T47D (cell line): ENCODE data around the gene NUP107.

Source experiments
- DNase-seq, 2 experiments: peaks; one replicate each; pipeline versions ENCODE4 v3.0.0 to v3.0.0-alpha.2; 2011 to 2012; ENCODE audit warnings: low read depth in 1 of 2, low spot score in 1 of 2
- JUND ChIP-seq: IDR thresholded peaks from 2 replicates; pipeline ENCODE4 v1.6.1; 2012; ENCODE audit warnings: low read depth
- in situ Hi-C: cut with HindIII; loops from 2 replicates; pipeline ENCODE4 v1.10.0; 2016; ENCODE audit warnings: low sequenced_read_pairs, low pct_unique_long_range_greater_than_20kb

Gene NUP107

DNA sequence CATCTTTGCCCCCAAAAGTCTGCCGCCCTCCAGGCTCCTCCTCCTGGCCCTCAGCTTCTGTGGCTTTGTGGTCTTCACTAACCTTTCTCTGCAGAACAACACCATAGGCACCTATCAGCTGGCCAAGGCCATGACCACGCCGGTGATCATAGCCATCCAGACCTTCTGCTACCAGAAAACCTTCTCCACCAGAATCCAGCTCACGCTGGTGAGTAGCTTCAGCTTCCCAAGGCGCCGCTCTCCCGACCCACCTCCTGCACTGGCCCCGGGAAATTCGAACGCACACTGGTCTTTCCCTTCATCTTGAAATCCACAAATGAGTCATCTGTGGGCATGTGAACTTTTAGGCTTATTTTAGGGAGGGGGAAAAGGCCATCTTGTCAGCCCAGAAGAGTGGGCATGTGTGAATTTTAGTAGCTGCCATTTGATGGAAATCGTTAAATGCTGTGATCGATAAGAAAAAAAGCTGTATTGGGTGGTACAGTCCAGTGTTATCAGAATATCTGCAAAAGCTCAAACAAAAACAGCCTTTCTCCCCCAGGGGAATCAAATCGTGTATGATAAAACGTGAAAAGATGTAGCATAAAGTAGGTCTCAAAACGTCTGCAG, 59.9 kb downstream of the NUP107 start:
- TF ChIP-seq JUND = no peak
- in situ Hi-C loops = no loop called here
- peak; percentile 46 to 53 for DNase-seq

DNA sequence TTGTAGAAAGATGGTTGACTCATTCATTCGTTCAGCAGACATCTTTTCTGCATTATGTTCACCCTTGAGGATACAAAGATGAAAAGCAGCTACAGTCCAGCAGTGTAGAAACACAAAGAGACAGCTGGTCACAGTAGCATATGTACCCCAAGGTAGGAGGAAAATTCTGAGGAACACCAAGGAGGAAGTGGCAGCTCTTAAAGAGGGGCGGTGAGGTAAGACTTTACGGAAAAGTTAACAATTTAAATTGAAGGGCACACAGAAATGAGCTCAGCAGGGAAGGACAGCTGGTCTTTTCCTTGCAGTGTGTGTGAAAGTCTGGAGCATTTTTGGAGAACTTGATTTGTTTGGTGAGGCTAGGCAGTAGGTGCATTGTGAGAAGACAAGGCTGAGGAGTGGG, 62.7 kb downstream of the NUP107 start:
- DNase-seq = no peak
- in situ Hi-C loops = no loop called here
- TF ChIP-seq JUND = no peak

DNA sequence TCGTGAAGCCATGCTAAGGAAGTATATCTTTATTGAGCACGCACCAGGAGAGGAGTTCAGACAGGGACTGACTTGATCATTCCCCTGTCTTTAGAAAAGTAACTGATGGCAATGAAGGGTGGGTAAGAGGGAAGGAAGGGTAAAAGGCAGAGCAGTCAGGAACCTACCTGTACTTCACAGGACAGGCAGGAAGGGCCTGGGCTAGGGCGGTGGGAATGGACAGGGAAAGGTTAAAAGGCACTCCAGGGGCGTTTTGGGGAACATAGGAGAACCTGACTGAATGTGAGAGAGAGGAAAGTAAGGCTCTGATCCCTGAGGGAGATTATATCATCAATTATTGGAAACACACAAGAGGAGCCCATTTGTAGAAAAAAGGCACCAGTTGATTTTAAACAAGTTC, 63.1 kb downstream of the NUP107 start:
- DNase-seq = no peak
- no peak for TF ChIP-seq JUND
- in situ Hi-C loops = no loop called here

DNA sequence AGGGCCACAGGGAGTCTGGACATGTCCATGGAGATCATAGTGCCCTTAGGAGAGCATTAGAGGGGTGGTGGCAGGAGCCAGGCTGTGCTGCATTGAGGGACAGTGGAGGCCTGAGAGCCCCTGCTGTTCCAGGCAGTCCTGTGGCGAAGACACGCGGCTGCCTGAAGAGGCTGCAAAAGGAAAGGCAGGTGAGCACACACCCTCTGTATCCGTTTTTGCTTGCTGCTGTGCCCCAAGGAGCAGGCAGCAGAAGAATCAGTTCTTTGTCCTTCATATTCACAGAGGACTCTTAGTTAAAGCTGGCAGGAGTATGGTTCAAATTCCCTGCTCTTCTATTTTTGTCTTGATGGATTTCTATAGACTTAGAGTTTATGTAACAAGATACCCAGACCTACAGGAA, 63.7 kb downstream of the NUP107 start:
- TF ChIP-seq JUND = no peak
- no peak for DNase-seq
- in situ Hi-C loops = no loop called here

DNA sequence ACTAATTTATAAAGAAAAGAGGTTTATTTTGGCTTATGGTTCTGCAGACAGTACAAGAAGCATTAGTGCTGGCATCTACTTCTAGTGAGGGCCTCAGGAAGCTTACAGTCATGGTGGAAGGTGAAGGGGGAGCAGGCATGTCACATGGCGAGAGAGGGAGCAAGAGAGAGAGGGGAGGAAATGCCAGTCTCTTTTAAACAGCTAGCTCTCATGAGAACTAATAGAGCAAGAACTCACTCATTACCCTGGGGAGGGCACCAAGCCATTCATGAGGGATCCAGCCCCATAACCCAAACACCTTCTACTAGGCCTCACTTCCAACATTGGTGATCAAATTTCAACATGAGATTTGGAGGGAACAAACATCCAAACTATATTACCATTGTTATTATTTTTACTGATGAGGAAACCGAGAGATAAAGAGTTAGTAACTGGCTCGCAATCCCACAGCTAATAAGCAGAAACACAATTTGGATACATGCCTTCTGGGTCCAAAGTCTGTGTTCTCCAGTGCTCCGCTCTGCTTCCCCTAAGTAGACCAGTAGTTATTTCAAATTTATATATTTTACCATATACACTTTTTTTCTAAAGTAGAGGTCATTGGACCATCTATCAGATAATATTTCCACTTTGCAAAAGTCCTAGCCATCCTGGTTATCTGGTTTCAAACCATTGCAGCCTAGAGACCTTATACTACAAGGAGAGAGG, 68.9 kb downstream of the NUP107 start:
- TF ChIP-seq JUND = no peak
- DNase-seq = no peak
- in situ Hi-C loops = no loop called here

DNA sequence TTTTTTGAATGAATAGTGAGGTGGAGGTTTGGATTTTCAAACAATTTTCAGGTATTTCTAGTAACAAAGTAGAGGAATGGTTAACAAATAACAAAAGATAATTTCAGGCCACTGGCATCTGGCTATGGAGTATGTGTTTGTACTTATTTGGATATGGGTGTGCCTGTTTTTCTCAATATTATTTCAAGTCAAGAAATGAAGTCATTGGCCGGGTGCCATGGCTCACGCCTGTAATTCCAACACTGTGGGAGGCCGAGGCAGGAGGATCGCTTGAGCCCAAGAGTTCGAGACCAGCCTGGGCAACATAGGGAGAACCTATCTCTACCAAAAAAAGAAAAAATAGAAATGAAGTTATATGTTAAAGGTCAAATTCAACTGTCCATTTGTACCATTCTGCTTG, 73.1 kb downstream of the NUP107 start:
- TF ChIP-seq JUND = no peak
- in situ Hi-C loops = no loop called here
- DNase-seq = no peak

DNA sequence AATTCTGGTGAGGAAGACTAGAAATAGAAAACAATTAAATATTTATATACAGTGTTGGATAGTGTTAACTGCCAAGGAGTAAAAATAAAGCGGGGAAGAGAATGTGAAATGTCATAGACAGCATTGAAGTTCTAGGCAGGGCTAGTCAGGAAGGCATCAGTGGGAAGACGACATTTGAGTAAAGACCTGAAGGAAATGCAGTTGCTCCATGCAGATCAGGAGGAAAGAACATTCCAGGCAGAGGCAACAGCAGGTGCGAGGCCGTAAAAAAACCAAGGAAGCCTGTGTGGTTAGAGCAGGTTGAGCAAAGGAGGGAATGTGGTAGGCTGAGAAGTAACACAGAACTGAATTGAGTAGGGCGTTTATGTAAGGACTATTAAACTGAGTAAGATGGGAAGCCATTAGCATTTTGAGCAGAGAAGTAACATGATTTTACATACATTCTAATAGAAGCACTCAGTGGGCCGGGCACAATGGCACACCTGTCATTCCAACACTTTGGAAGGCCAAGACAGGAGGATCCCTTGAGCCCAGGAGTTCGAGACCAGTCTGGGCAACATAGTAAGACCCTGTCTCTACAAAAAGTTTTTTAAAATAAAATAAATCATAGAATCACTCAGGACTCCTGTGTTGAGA, 74.1 kb downstream of the NUP107 start:
- no peak for TF ChIP-seq JUND
- DNase-seq = no peak
- in situ Hi-C loops = no loop called here

DNA sequence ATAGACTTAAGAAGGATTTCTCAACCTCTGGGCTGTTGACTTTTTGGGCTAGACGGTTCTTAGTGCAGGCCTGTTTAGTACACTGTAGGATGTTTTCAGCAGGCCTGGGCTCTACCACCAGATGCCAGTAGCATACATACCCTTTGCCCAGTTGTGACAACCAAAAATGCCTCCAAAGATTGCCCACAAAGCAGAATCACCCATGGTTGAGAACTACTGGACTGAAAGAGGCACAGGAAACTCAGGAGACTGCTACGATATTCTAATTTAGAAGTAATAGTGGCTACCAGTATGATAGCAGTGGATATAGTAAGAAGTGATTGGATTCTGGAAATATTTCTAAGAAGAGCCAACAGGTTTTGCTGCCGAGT, 74.6 kb downstream of the NUP107 start:
- in situ Hi-C loops = no loop called here
- no peak for TF ChIP-seq JUND
- DNase-seq = no peak

DNA sequence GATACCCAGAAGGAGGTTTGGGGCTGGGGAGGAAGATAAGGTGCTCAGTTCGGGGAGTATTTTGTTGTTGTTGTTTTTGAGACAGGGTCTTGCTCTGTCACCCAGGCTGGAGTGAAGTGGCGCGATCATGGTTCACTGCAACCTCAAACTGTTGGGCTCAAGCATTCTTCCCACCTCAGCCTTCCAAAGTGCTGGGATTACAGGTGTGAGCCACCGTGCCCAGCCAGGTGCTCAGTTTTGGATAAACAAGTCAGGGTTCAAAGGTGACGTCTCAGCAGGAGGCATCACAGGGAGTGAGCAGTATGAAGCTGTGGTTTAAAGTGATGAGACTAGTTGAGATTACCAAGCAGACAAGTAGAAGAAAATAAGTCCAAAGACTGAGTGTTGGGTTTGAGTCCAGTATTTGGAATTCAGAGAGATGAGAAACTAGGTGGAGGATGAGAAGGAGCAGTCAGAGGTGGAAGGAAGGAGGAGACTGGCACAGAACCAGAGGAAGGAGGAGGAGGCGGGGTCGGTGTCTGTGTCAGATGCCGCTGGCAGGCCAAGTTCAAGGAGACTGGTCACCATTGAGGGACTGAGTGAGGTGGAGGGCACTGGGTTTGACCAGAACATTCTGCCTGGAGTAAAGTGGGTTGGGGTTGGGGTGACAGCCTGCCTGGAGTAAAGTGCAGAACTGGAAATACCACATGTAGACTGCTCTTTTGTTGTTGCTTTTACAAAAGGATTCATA, 75.3 kb downstream of the NUP107 start:
- no peak for TF ChIP-seq JUND
- in situ Hi-C loops = no loop called here
- DNase-seq = no peak

DNA sequence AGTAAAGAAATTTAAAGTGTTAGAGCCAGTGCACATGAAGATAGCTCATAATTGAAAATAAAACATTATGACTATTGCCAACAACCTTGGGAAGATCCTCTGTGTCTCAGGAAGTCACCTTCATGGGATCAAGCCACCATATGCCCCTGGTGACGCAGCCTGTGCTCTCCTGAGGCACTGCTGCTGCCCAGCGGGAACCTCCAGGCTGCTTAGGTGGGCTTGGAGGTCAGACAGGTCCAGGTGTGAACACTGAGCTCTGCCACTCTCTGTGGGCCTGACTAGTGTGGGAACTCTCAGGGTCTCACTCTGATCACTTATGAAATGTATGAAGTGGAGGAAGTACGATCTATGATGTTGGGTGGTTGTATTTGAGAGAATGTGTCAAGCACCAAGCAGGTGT, 75.9 kb downstream of the NUP107 start:
- in situ Hi-C loops = no loop called here
- TF ChIP-seq JUND = no peak

DNA sequence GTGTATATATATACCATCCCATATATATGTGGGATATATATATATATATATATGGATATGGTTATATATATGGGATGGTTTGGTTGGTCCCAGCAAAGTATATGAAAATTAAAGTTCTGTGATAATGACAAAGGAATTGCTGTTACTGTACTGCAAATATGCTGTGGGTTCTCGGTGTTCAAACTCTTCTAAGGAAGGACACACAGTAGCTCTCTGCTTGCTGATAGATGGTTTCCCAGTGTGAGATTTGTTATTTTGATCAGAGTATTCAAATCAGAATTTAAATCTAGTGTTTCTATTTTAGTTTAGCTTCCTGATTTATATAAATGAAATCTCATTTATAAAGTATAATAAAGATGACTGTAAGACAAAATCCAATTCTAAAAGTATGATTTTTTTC, 78.9 kb downstream of the NUP107 start:
- no peak for TF ChIP-seq JUND
- in situ Hi-C loops = no loop called here
- DNase-seq = no peak

More for the DNA sequence above, 75.9 kb downstream of the NUP107 start:
- DNase-seq = no peak

DNA sequence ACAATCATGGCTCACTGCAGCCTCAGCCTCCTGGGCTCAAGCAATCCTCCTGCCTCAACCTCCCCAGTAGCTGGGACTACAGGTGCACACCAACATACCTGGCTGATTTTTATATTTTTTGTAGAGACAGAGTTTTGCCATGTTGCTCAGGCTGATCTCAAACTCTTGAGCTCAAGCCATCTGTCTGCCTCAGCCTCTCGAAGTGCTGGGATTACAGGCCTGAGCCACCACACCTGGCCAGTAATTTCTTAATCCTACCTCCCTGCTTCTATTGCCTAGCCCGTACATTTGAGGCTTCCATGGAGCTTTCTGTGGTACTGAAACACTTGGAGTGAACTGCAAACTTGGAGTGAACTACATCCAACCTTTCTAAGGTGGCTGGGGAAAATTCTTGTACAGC, 79.9 kb downstream of the NUP107 start:
- in situ Hi-C loops = no loop called here

DNA sequence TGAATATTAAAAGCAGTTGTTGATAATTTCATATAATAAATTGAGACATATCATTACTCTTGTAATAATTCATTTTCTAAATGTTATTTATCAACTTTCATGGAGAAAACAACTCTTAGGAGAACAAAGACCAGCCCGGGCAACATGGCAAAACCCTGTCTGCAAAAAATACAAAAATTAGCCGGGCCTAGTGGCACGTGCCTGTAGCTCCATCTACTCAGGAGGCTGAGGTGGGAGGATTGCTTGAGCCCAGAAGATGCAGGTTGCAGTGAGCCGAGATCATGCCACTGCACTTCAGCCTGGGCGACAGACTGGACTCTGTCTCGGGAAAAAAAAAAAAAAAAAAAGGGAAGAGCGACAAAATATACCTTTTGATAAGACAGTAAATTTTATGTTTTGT, 80.4 kb downstream of the NUP107 start:
- in situ Hi-C loops = no loop called here
- no peak for DNase-seq
- no peak for TF ChIP-seq JUND

More for the DNA sequence above, 79.9 kb downstream of the NUP107 start:
- DNase-seq = no peak
- TF ChIP-seq JUND = no peak
